Uterus (tissue), 2 donors: ENCODE results near the gene FUS.

Source experiments
- CTCF ChIP-seq, 4 experiments: fragments of 200-600 bp in 2 of 4; fragments of 450-650 bp in 2 of 4; sonication (generic) in 2 of 4; IDR thresholded peaks; one replicate each; pipeline ENCODE4 v1.5.1; 2016 to 2019; ENCODE audit warnings: antibody characterized with exemption in 4 of 4, mild to moderate bottlenecking in 2 of 4, moderate library complexity in 1 of 4
- POLR2A ChIP-seq, 2 donors: fragments of 450-650 bp; IDR thresholded peaks; one replicate each; pipeline ENCODE4 v1.6.1; 2016; ENCODE audit warnings: antibody characterized with exemption in 2 of 2, mild to moderate bottlenecking in 1 of 2, moderate library complexity in 1 of 2

GRCh38 chr16:31228206-31228605 is 48.3 kb downstream of the FUS start:
- TF ChIP-seq CTCF (IDR thresholded peaks at IDR 0.05), result no peak
- TF ChIP-seq POLR2A (IDR thresholded peaks at IDR 0.05), result no peak
